ENCODE data around the gene GPR146.

Gene GPR146

DNA sequence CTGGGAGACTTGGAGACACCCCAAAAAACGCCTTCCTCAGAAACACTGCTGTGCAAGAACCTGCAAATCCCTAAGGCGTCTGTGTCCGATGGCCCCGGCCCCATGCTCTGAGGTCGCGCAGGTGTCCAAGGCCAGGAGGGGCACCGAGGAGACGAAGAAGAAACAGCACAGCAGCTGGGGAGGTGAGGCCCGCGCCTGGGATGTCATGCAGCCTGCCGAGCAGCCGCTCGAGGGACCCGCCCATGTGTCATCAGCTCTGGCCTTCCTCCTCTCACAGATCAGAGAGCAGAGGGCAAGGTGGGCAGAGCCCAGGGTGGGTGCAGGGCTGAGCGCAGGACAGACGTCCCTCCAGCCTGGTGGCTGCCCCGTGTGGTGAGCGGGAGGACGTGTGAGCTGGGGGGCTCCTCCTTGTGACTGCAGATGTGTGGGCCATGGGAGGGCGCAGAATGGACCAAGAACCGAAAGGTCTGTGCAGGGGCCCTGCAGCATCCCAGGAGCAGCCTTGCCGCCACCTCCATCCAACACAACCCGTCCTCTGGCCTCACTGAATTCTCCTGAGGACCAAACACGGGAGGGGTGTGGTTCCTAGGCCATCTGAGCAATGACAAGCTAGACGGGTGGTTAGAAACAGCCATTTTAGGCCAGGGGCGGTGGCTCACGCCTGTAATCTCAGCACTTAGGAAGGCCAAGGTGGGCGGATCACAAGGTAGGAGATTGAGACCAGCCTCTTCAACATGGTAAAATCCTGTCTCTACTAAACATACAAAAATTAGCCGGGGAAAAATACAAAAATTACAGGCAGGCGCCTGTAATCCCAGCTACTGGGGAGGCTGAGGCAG lies 30.5 kb downstream of the GPR146 start:
- TF ChIP-seq EZH2 (IDR thresholded peaks at IDR 0.05; ENCODE audit: borderline replicate concordance, low read length) = no peak
- TF ChIP-seq, protein P1, sequence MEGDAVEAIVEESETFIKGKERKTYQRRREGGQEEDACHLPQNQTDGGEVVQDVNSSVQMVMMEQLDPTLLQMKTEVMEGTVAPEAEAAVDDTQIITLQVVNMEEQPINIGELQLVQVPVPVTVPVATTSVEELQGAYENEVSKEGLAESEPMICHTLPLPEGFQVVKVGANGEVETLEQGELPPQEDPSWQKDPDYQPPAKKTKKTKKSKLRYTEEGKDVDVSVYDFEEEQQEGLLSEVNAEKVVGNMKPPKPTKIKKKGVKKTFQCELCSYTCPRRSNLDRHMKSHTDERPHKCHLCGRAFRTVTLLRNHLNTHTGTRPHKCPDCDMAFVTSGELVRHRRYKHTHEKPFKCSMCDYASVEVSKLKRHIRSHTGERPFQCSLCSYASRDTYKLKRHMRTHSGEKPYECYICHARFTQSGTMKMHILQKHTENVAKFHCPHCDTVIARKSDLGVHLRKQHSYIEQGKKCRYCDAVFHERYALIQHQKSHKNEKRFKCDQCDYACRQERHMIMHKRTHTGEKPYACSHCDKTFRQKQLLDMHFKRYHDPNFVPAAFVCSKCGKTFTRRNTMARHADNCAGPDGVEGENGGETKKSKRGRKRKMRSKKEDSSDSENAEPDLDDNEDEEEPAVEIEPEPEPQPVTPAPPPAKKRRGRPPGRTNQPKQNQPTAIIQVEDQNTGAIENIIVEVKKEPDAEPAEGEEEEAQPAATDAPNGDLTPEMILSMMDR (IDR thresholded peaks at IDR 0.05; ENCODE audit: low read length) = no peak
- Histone ChIP-seq H4K20me1 (ENCODE audit: insufficient read depth, low read length) (no peaks in the 10 kb centered on the region), H3K9ac (ENCODE audit: low read length) (no peak overlapping the region), H3K27ac (ENCODE audit: low read depth, low read length, poor library complexity, severe bottlenecking) (no peak overlapping the region), H3K36me3 (ENCODE audit: insufficient read depth, low read length) (no peaks in the 10 kb centered on the region), H3K27me3 (ENCODE audit: insufficient read depth, low read length) (no peaks in the 10 kb centered on the region; the same call in 1 of the 2 replicates), H3K79me2 (ENCODE audit: insufficient read depth, low read length) (no peaks in the 10 kb centered on the region), H3K4me1 (ENCODE audit: insufficient read depth, low read length, severe bottlenecking) (no peaks in the 10 kb centered on the region), H3K9me2 (ENCODE audit: low read depth, low read length) (no peaks in the 10 kb centered on the region), H3K9me3 (ENCODE audit: low read length) (no peaks in the 10 kb centered on the region), H3K4me2 (ENCODE audit: low read length) (no peak overlapping the region), H3K4me3 (ENCODE audit: low read depth, low read length, poor library complexity, severe bottlenecking) (no peak overlapping the region), H3F3A (ENCODE audit: insufficient read depth, low read length) (no peaks in the 10 kb centered on the region), H2AFZ (ENCODE audit: low read length) (no peak overlapping the region)

DNA sequence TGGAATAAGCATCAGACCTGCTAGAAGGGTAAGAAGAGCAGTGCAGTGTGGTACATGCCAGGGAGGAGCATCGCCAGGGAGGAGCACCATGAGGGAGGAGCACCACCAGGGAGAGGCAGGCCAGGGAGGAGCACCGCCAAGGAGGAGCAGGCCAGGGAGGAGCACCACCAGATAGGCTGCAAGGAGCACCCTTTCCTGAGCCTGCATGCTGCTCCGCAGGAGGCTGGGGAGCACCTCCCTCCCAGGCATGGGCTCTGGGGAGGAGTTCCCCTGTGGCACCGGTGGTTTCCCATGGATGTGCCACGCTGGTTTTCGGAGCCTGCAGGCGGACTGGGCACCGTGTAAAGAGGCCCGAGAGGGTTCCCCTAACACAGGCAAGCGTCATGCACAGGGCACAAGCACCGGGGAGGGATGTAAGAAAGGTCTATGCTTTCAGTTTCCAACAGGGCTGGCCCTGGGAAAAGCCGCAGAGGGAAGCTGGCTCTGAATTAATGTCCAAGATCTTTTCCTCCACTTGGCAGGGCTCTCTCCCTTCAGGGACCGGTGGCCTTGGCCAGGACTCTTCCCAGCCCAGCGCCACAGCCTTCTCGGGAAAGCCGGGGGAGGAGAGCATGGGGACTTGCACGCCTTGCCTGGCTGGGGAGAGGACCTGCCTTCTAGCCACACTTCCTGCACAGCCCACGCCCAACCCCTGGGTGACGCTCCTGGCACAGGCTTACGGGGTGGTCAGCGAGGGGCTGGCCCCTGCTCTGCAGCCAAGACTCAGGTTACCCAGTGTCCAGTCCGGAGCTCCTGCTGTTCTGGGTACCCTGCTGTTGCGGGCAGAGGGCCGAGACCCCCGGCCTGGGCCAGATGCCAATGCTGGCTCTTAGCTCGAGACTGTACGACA lies 32.1 kb downstream of the GPR146 start:
- H3K9ac ChIP-seq (ENCODE audit: low read length) = no peak overlapping the region
- H3K9me2 ChIP-seq (ENCODE audit: low read depth, low read length) = no peaks in the 10 kb centered on the region
- H3K4me1 ChIP-seq (ENCODE audit: insufficient read depth, low read length, severe bottlenecking) = no peaks in the 10 kb centered on the region
- TF ChIP-seq, protein P1 (IDR thresholded peaks at IDR 0.05; ENCODE audit: low read length) = no peak
- TF ChIP-seq EZH2 (IDR thresholded peaks at IDR 0.05; ENCODE audit: borderline replicate concordance, low read length) = no peak
- H3K4me3 ChIP-seq (ENCODE audit: low read depth, low read length, poor library complexity, severe bottlenecking) = no peak overlapping the region
- no peak overlapping the region for H2AFZ ChIP-seq (ENCODE audit: low read length)
- no peak overlapping the region for H3K4me2 ChIP-seq (ENCODE audit: low read length)
- no peaks in the 10 kb centered on the region; the same call in 1 of the 2 replicates for H3K27me3 ChIP-seq (ENCODE audit: insufficient read depth, low read length)
- no peak overlapping the region for H3K27ac ChIP-seq (ENCODE audit: low read depth, low read length, poor library complexity, severe bottlenecking)
- H3K36me3 ChIP-seq (ENCODE audit: insufficient read depth, low read length) = no peaks in the 10 kb centered on the region
- no peaks in the 10 kb centered on the region for H3F3A ChIP-seq (ENCODE audit: insufficient read depth, low read length)
- no peaks in the 10 kb centered on the region for H3K9me3 ChIP-seq (ENCODE audit: low read length)
- H4K20me1 ChIP-seq (ENCODE audit: insufficient read depth, low read length) = no peaks in the 10 kb centered on the region
- no peaks in the 10 kb centered on the region for H3K79me2 ChIP-seq (ENCODE audit: insufficient read depth, low read length)

DNA sequence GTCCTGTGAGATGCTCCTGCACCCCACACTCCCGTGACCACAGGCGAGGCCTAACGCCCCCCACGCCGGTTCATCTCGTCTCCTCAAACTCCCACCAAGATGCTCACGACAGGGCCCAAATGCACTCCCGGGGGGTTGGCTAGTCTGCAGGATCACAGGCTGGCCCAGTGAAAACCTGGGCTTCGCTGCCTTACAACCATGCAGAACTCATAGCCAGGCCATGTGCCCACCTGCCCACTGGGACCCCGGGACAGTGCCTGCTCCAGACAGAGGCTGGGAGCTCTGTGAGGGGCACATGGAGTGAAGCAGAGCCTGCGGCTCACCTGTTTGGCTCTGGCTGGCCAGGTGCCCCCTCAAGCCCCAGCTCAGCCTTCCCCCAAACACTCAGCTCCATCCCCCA lies 34.2 kb downstream of the GPR146 start:
- Histone ChIP-seq H3K9ac (ENCODE audit: low read length) (no peak overlapping the region), H3K27me3 (ENCODE audit: insufficient read depth, low read length) (no peaks in the 10 kb centered on the region; the same call in 1 of the 2 replicates), H2AFZ (ENCODE audit: low read length) (no peak overlapping the region), H3K4me2 (ENCODE audit: low read length) (no peak overlapping the region), H3K79me2 (ENCODE audit: insufficient read depth, low read length) (no peaks in the 10 kb centered on the region), H4K20me1 (ENCODE audit: insufficient read depth, low read length) (no peaks in the 10 kb centered on the region), H3K27ac (ENCODE audit: low read depth, low read length, poor library complexity, severe bottlenecking) (no peak overlapping the region), H3K4me1 (ENCODE audit: insufficient read depth, low read length, severe bottlenecking) (no peaks in the 10 kb centered on the region), H3K9me2 (ENCODE audit: low read depth, low read length) (no peaks in the 10 kb centered on the region), H3K9me3 (ENCODE audit: low read length) (no peaks in the 10 kb centered on the region), H3K4me3 (ENCODE audit: low read depth, low read length, poor library complexity, severe bottlenecking) (no peak overlapping the region), H3K36me3 (ENCODE audit: insufficient read depth, low read length) (no peaks in the 10 kb centered on the region), H3F3A (ENCODE audit: insufficient read depth, low read length) (no peaks in the 10 kb centered on the region)
- TF ChIP-seq, protein P1 (IDR thresholded peaks at IDR 0.05; ENCODE audit: low read length) = no peak
- no peak for TF ChIP-seq EZH2 (IDR thresholded peaks at IDR 0.05; ENCODE audit: borderline replicate concordance, low read length)
